ENCODE data around the gene RPS6KC1. TPM values are rescaled to one million over a fixed set of nuclear protein-coding genes. Genes with fewer than 3 reads are reported as not detected.

Gene RPS6KC1
- total and polyA plus RNA-seq, 2 of the 4 experiments (the other 2 are of a cell fraction), result 7.9 to 23.7 TPM

GRCh38 chr1:213138391-213138790 is 87.3 kb downstream of the RPS6KC1 start:
- H3K79me1 ChIP-seq (ENCODE audit: low read depth in 1 of 2, low read length in 2 of 2), result peaks cover 22 to 29% of the 10 kb centered on the region in 2 experiments
- intact Hi-C loops (cut with micrococcal nuclease), result no loop called here
- H3K27me3 ChIP-seq (ENCODE audit: control insufficient read depth, insufficient read depth, low read length), result no peaks in the 10 kb centered on the region
- H2BK5ac ChIP-seq (ENCODE audit: low read depth, low read length, poor library complexity, severe bottlenecking), result peak overlapping the region; percentile 39
- H4K8ac ChIP-seq (ENCODE audit: low read depth in 2 of 2, low read length in 2 of 2), result no peak overlapping the region
- no peaks in the 10 kb centered on the region for H3K36me3 ChIP-seq (ENCODE audit: control insufficient read depth, insufficient read depth, low read length)
- peak overlapping the region; percentile 54; the same call in 1 of the 2 replicates for H4K5ac ChIP-seq (ENCODE audit: low read depth, low read length)
- no peaks in the 10 kb centered on the region for H3K9me1 ChIP-seq (ENCODE audit: insufficient read depth, low read length)
- H3K4me3 ChIP-seq (ENCODE audit: insufficient read depth, low read depth, low read length), result no peak overlapping the region
- in situ Hi-C loops (cut with MboI; ENCODE audit: low sequenced_read_pairs), result no loop called here
- H3K4me2 ChIP-seq (ENCODE audit: low read depth, low read length), result peak overlapping the region; percentile 73; the same call in 1 of the 2 replicates
- H4K20me1 ChIP-seq (ENCODE audit: insufficient read depth, low read length), result no peaks in the 10 kb centered on the region
- no peak overlapping the region for H4K91ac ChIP-seq (ENCODE audit: insufficient read depth, low read depth, low read length)
- POLR2A ChIA-PET (ENCODE audit: unreplicated experiment), result no interaction called here
- no CpG with 5 or more reads among the region's 4 CpGs for WGBS, 2 experiments (ENCODE audit: extremely low coverage in 2 of 2, insufficient read length in 1 of 2)
- H2AFZ ChIP-seq (replicated peaks; ENCODE audit: low read length, poor library complexity), result no peak overlapping the region
- no peaks in the 10 kb centered on the region for H3K9me3 ChIP-seq (ENCODE audit: control insufficient read depth, insufficient read depth, low read length)
- DNase-seq (no peak), ATAC-seq (ENCODE audit: low read depth) (no peak; the same call in 1 of the 2 replicates)
- CTCF ChIA-PET, result interaction anchor here (1.0 kb wide), 1 partner anchor 15 kb away, joined by 3 read pairs; no protein-coding TSS in a partner anchor
- no peaks in the 10 kb centered on the region; the same call in 1 of the 2 replicates for H3K4me1 ChIP-seq (ENCODE audit: control insufficient read depth, insufficient read depth, low read length)
- H3K18ac ChIP-seq (ENCODE audit: low read depth, low read length), result peak overlapping the region; percentile 26; the same call in 1 of the 2 replicates
- H3K4ac ChIP-seq (ENCODE audit: low read depth, low read length), result no peak overlapping the region
- H3K9ac ChIP-seq (ENCODE audit: low read depth, low read length), result no peak overlapping the region
- H2BK15ac ChIP-seq (ENCODE audit: low read depth, low read length), result no peak overlapping the region
- dilution Hi-C loops (cut with HindIII; ENCODE audit: low sequenced_read_pairs, unreplicated experiment), result no loop called here
- no TSS peak for BruUV-seq (replicated peaks)
- no peak overlapping the region for H3K23ac ChIP-seq (ENCODE audit: low read depth, low read length)
- no peak overlapping the region for H2BK20ac ChIP-seq (ENCODE audit: low read depth, low read length)
- TF ChIP-seq BHLHE40 (IDR thresholded peaks at IDR 0.05; ENCODE audit: low read depth, low read length) (no peak), MXI1 (IDR thresholded peaks at IDR 0.05; ENCODE audit: borderline replicate concordance, low read depth, low read length) (no peak), RAD21 (IDR thresholded peaks at IDR 0.05; ENCODE audit: low read length) (no peak), RCOR1 (IDR thresholded peaks at IDR 0.05; ENCODE audit: insufficient replicate concordance, low read length) (no peak), POLR2A (IDR thresholded peaks at IDR 0.05; ENCODE audit: low read depth, low read length) (no peak), MAFK (IDR thresholded peaks at IDR 0.05; ENCODE audit: low read depth, low read length) (no peak), CEBPB (IDR thresholded peaks at IDR 0.05; ENCODE audit: low read depth, low read length) (no peak), ELK1 (IDR thresholded peaks at IDR 0.05; ENCODE audit: borderline replicate concordance, low read depth, low read length) (no peak), MAZ (IDR thresholded peaks at IDR 0.05; ENCODE audit: borderline replicate concordance, low read depth, low read length) (no peak), CTCF (conservative IDR thresholded peaks at IDR 0.05; ENCODE audit: low read depth, low read length) (no peak), NFE2L2 (IDR thresholded peaks at IDR 0.05; ENCODE audit: low read depth, low read length) (no peak), FOS (IDR thresholded peaks at IDR 0.05; ENCODE audit: low read depth, low read length) (no peak), CHD1 (IDR thresholded peaks at IDR 0.05; ENCODE audit: low read depth, low read length) (no peak), SMC3 (IDR thresholded peaks at IDR 0.05; ENCODE audit: low read depth, low read length) (no peak)
- H2AK5ac ChIP-seq (ENCODE audit: low read depth, low read length), result no peak overlapping the region
- H3K27ac ChIP-seq (ENCODE audit: insufficient read depth, low read length), result no peak overlapping the region
- H2BK120ac ChIP-seq (ENCODE audit: low read depth, low read length), result no peak overlapping the region
- no peak overlapping the region for H2AK9ac ChIP-seq (replicated peaks; ENCODE audit: low read depth, low read length, poor library complexity)
- no peak overlapping the region for H3K56ac ChIP-seq (ENCODE audit: extremely low read depth, insufficient read depth, low read length)
- H3K14ac ChIP-seq (replicated peaks; ENCODE audit: low read depth, low read length), result no peak overlapping the region
